HG02588 (cell line): Measurements from ENCODE around the gene ARAP3.
"Not testable (repeated sequence)": the region's sequence is repeated elsewhere in the genome, so short reads cannot be mapped to it uniquely, and the experiment has no call there.

Experiments used
- ATAC-seq: cut with Tn5 transposase; IDR thresholded peaks from one replicate; pipeline ENCODE4 v1.9.1; 2021; ENCODE audit warnings: mild to moderate bottlenecking, moderate library complexity; ENCODE audit not compliant: unreplicated experiment

The ARAP3 gene

GRCh38 chr5:141681695-141682641 lies at the start of gene ARAP3:
Gene ARAP3, minus strand, starts transcription at chr5:141682230. Its CDS starts 1,744 bp downstream, at chr5:141680486.
- ATAC-seq, result no peak

GRCh38 chr5:141729387-141730006 lies 47.5 kb upstream of the ARAP3 start:
- ATAC-seq, result no peak

- ATAC-seq, result no peak
These were observed 43.9 kb upstream of the ARAP3 start for GRCh38 chr5:141725891-141726290.

GRCh38 chr5:141725174-141725573 lies 43.1 kb upstream of the ARAP3 start:
- ATAC-seq, result not testable (repeated sequence)

- ATAC-seq, result no peak
These were observed 40.2 kb upstream of the ARAP3 start for GRCh38 chr5:141722266-141722665.

GRCh38 chr5:141717043-141717442 lies 35.0 kb upstream of the ARAP3 start:
- ATAC-seq, result no peak

GRCh38 chr5:141716468-141716867 lies 34.4 kb upstream of the ARAP3 start:
- no peak for ATAC-seq

GRCh38 chr5:141716009-141716408 lies 34.0 kb upstream of the ARAP3 start:
- ATAC-seq, result no peak

GRCh38 chr5:141715346-141715905 lies 33.4 kb upstream of the ARAP3 start:
- ATAC-seq, result no peak

GRCh38 chr5:141714542-141715310 lies 32.7 kb upstream of the ARAP3 start:
- no peak for ATAC-seq

- no peak for ATAC-seq
These were observed 31.7 kb upstream of the ARAP3 start for GRCh38 chr5:141713616-141714309.

GRCh38 chr5:141711687-141712086 lies 29.7 kb upstream of the ARAP3 start:
- ATAC-seq, result no peak

- ATAC-seq, result no peak
These were observed 27.8 kb upstream of the ARAP3 start for GRCh38 chr5:141709699-141710267.

GRCh38 chr5:141708016-141708415 lies 26.0 kb upstream of the ARAP3 start:
- ATAC-seq, result no peak

GRCh38 chr5:141707510-141707909 lies 25.5 kb upstream of the ARAP3 start:
- no peak for ATAC-seq

GRCh38 chr5:141706121-141706520 lies 24.1 kb upstream of the ARAP3 start:
- ATAC-seq, result no peak

GRCh38 chr5:141705469-141705868 lies 23.4 kb upstream of the ARAP3 start:
- no peak for ATAC-seq

- no peak for ATAC-seq
These were observed 22.8 kb upstream of the ARAP3 start for GRCh38 chr5:141704782-141705297.

GRCh38 chr5:141703133-141703561 lies 21.1 kb upstream of the ARAP3 start:
- no peak for ATAC-seq
